Activated CD8-positive, alpha-beta memory T cell treated with anti-CD3 and anti-CD28 coated beads for 4 hours (primary cell): Measurements from ENCODE around the gene HAUS7.

Experiments used
- DNase-seq, 2 donors: peaks; one replicate each; pipeline ENCODE4 v3.0.0-alpha.2; 2020; ENCODE audit warnings: low read depth in 2 of 2

The HAUS7 gene

DNA sequence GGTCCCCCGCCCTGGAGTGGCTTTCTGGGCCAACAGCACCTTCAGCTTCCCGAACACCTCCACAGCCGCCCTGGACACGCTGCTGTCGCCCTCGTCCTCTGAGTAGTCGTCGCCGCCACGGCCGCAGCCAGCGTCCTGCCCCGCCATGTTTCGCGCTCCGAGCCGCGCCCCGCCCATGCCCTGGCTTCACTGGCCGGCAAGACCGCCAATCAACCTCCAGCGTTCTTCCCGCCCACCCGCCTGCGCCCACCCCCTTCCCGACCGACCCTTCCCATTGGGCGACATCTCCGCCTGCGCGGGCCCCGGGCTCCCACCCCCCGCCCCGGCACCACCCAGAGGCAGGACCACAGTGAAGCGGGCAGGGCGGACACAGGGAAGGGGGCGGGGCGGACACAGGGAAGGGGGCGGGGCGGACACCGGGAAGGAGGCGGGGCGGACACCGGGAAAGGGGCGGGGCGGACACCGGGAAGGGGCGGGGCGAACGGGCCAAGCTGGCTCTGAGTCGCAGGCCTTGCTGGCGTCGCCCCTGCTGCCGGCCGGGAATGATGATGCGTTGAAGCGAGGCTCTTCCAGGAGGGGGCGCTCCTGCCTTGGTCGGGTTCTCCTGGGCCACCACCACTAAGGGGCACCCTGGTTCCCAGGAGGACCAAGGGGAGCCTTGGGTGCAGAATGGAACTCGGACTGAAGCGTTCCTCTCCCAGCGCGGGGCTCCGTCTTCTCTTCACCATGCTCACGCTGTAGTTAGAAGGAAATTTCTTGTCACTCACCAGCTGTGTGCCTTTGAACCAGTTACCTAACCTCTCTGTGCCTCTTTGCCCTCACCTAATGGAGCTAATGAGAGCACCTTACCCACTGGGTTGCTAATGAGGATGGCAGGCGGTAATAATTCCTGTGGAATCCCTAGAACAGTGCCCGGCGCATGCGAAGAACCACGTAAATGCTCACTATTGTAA, at the start of gene HAUS7:
TSS of gene HAUS7 (minus strand) at position 166 of the 953 bp plus-strand sequence. CDS start at position 147, 19 bp downstream.
- peak; percentile 69 to 76 for DNase-seq

DNA sequence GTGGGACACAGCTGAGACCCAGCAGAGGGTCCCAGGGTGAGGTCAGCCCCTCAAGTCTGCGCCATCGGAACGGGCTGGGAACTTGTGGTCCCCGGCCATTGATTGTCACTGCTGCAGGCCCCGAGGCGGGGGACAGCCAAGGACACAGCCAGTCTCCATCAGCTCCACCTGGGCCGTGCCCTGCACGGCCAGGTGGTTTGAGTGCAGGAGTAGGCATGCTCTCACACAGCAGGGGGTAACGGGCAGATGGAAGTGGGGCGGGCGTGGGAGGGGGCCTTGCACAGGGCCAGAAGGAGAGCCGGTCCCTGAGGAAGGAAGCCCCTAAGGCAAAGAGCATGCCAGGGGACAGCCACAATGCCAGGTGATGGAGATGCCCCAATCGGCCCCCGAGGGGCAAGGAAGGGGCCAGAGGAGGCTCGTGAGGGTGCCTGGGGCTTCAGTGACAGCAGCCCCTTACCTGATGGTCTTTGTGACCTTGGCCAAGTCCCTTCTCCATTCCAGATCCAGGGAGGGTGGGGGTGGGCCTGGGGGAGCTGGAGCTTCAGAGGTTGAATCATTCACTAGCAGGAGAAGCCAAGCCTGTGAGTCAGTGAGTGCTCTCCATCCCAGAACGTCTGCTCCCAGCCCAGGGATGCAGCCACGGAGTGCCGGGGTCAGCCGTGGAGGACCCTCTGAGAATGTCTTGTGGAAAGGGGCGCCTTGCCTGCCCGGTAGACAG, 49.4 kb upstream of the HAUS7 start:
- DNase-seq: no peak

DNA sequence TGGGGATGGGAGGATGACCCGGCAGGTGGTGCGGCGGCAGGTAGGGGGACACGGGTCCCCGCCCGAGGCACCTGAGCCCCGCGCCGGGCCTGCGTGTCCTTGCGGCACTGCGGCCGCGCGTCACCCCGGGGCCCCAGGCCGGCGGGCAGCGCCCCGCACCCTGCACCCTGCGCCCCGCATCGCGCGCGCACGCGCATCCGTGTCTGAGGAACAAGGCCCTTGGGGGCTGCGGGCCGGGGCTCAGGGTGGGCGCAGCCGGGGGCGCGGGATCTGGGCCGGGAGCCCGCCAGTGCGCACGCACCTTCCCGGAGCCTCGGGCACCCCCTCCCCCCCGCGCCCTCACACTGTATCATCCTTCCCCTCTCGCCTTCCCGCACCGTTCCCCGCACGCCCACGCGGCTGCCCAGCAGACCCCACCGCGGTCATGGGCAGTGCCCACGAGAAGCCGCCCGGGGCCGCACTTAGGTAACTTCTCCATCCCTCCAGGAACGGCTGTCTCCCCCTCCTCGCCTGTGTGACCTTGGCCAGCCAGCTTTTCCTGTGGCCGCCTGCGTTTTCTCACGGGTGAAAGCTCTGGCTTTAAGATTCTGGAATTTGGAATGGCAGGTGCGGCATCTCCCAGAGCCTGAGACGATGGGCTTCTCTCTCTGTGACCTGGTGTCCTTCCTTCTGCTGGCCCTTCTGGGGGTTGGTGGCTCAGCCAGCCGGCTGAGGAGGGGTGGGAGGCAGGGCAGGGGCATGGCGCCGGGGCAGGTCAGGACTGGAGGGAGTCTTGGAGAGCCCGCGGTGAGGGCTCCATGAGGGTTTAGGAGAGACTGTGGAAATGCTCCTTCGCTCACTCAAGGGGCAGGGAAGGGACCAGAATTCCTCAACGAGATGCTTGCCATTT, 47.8 kb upstream of the HAUS7 start:
- no peak for DNase-seq

DNA sequence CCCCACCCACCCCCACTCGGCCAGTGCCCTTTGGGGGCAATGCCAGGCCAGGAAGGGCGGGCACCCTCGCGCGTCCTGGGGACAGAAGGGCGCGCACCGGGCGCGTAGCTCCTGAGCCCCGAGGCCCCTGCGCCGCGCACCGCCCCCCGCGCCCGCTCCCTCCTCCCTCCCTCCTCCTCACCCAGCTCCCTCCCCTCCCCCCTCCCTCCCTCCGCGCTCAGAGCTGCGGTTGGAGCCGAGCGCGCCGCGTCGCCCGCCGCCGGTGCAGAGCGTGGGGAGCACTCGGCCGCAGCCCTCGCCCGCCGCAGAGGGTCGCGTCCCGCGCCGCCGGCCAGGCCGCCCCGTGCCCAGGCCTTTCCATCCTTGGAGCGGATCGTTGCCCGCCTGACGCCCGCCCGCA, 47.0 kb upstream of the HAUS7 start, which contains the start of gene ATP2B3:
TSS of gene ATP2B3 (plus strand) at position 220 of the 400 bp plus-strand sequence. CDS start 18,606 bp downstream, outside the sequence.
- no peak for DNase-seq

DNA sequence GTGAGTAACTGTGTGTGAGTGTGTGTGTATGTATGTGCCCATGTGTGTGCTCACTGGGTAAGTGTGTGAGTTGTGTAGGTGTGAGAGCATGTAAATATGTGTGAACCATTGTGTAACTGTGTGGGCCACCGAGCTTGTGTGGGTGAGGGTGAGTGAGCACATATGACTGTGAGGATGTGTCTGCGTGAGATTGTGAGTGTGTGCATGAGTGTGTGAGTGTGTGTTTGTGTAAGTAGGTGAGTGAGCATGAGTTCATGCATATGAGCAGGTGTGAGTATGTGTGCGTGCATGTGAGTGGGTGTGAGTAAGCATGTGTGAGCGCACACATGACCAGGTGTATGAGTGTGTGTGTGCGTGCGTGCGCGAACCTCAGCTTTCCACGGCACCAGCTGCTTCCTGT, 45.7 kb upstream of the HAUS7 start:
- no peak for DNase-seq

DNA sequence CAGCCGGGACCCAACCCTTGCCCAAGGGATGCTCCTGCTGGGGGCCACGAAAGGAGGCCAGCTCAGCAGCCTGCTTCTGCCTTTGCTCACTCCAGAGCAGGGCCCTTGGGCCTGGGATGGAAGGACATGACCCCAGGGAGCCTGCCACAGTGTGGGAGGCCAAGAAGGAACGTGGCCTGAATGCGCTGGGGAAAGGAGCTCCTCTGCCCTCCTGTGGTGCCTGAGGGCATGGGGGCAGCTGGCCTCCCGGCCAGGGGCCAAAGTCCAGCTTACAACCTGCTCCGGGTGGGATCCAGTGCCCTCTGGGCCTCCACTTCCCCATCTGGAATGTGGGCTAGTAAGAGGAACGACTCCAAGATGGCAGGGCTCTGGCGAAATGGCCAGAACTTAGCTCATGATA, 45.1 kb upstream of the HAUS7 start:
- no peak for DNase-seq

DNA sequence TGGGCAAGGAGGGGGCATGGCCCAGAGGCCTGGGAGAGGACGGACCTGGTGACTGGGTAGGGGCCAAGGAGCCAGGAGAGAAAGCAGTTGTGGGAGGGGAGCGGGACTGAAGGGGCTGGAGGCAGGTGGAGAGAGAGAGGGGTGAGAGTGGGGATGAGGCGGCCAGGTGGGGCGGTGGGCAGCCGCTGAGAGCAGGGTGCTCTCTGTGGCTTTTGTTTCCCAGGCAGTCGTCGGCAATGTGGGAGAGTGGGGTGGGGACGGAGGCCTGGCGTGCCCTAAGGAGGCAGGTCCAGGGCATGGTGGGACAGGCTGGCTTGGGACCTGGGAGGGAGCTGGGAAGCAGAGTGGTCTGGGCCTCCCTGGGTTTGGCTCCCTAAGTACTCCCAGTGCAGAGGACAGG, 43.9 kb upstream of the HAUS7 start:
- DNase-seq: no peak

DNA sequence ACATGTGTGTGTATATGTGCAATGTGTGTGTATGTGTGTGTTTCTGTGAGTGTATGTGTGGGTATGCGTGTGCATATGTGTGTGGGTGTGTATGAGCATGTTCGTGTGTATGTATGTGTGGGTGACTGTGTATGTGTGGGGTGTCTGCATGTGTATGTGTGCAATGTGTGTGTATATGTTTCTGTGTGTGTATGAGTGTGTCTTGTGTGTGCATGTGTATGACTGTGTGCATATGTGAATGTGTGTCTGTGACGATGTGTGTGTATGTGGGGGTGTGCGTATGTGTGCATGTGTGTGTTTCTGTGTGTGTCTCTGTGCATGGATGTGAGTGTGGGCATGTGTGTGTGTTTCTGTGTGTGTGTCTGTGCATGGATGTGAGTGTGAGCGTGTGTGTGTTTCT, 42.9 kb upstream of the HAUS7 start:
- DNase-seq: no peak

DNA sequence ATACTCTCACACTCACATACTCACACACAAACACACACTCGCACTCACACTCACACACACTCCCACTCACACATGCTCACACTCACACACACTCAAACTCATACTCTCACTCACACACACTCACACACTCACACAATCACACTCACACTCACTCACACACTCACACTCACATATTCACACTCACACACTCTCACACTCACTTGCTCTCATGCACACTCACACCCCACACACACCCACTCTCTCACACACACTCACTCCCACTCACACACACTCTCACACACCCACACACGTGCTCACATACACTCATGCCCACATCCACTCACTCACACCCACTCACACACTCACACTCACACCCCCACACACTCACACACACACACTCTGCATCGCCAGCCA, 42.1 kb upstream of the HAUS7 start:
- no peak for DNase-seq

DNA sequence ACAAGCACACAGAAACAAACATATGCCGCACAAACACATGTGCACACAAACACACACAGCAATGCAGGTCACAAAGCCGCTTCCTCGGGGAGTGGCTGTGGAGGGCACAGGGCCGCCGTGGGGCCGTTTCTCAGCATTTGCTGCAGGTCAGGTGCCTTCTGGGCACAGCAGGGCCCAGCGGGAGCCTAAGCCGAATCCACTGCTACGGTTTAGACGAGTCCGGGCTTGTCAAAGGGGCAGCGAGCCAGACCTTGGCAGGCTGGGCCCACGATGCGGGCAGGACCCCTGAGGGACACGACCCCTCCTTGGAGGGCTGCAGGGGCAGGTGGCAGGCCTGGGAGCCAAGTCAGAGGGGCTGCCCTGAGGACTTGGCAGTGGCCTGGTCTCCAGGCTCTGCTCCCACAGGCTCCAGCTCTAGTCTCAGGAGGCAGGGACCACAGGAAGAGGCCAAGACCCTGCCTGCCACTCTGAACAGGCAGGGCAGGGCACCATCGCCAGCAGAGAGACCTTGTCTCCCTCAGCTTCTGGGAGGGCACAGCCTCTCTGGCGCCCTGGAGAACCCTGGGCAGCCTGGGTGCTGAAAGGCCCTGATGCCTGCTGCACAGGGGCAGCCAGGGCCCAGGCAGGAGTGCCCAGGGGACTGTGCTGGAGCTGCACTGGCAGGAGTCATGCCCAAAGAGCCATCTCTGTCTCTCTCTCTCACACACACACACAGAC, 41.6 kb upstream of the HAUS7 start:
- DNase-seq: no peak

DNA sequence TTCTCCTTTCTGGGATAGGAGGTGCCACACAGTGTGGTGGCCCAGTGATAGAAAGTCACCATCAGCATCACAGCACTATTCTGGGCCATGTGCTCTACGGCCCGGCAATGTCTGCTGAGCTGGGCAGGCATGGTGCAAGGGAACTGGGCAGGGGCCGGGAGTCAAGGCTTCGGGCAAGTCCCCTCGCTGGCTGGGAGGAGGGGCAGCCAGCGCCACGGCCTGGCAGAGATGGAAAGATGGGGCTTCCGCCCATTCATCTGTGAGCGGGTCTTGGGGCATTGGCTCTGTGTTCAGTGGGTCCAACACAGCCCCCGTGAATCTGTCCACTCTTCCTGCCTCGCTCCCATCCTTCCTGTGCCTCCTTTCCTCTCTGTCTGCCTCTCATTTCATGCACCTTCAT, 40.0 kb upstream of the HAUS7 start:
- DNase-seq: no peak

DNA sequence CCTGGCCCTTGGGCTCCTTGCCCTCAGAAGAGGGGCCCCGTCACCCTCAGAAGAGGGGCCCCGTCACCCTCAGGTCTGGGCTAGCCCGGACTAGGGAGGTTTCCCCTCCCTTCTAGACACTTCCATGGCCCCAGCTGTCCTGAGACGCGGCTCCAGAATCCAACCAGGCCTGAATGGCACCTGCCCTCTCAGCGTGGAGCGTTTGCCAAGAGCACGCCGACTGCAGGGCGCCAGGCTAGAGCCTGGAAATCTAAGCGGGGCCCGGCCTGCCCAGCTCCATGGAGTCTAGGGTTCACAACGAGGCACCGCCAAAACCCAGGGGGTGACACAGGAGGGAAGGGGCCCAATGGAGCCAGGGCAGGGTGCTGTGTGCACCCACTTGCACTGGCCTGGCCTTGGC, 39.2 kb upstream of the HAUS7 start:
- DNase-seq: no peak

DNA sequence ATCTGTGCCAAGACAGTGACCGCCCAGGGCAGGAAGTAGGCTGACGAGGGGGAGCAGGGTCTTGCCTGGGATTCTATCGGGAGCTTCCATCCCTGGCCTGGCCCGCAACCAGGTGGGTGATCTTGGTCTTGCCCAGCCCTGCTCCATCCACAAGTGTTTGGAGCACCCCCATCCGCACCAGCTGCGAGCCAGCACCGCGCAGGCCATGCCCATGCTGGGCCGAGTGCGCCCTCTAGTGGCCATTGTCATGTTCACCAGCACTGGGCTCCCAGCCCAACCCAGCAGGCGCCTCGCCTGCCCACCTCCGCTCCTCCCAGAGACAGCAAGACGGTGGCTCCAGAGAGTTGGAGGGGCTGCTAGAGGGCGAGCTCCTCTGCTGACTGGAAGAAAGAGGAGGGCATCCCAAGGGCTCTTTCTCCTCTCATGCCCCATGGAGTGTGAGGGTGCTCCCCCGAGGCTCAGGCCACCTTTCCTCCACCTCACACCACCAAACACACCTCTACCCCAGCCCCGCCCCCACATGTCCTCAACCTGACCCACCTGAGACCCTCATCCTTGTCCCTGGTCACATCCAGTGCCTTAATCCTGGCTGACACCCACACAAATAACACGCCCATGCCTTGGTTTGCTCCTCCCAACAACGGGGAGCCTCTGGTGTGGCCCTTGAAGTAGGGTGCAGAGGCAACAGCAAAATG, 37.3 kb upstream of the HAUS7 start:
- DNase-seq: peak; percentile 64 to 69

DNA sequence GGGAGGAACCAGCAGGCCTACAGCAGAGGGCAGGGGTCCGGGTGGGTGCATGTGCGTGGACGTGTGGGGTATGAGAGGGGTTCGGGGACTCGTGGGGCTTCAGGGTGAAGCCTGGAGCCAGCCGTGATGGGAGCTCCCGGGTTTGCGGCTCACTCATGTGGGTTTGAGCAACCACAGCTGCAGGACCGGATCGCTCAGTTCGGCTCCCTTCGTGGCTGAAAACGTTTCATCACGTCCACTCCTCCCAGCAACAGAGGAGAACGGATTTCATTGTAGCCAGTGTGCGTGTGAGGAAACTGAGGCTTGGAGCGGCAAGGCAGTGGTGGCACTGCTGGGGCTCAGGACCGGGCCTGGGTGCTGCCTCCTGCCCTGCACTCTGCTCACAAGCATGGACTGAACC, 35.0 kb upstream of the HAUS7 start:
- DNase-seq: no peak

DNA sequence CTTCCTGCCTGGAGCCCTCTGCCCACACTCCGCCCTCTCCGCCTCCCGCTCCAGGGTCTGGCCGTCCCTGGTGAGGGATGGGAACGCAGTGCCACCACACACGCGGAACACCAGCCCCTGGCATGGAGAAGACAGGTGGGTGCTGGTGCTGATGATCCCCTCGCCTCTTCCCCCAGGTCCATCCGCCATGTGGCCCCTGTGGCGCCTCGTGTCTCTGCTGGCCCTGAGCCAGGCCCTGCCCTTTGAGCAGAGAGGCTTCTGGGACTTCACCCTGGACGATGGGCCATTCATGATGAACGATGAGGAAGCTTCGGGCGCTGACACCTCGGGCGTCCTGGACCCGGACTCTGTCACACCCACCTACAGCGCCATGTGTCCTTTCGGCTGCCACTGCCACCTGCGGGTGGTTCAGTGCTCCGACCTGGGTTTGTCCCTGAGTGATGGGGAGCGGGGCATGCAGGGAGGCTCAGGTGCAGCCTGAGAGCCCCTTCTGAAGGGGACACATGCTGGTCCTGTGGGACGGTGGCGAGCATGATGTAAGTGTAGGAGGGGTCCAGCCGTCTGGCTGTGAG, 34.2 kb upstream of the HAUS7 start:
- no peak for DNase-seq

DNA sequence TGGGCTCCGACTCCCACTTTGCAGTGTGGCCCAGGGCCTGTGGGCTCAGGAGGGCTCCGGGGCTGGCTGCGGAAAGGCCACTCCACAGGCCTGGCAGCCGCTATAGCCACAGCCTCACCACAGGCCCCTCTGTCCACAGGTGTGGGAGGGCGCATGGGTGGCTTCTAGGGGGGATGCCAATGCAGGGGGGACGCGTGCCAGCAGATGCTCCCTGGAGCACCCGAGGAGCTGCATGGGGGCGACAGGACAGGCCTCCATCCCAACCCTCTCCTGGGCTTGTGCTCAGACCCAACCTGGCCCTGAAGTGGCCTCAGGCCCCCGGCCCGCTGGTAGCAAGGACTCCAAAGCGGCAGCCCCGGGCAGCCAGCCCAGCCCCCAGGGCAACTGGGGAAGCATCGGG, 32.4 kb upstream of the HAUS7 start:
- DNase-seq: no peak

DNA sequence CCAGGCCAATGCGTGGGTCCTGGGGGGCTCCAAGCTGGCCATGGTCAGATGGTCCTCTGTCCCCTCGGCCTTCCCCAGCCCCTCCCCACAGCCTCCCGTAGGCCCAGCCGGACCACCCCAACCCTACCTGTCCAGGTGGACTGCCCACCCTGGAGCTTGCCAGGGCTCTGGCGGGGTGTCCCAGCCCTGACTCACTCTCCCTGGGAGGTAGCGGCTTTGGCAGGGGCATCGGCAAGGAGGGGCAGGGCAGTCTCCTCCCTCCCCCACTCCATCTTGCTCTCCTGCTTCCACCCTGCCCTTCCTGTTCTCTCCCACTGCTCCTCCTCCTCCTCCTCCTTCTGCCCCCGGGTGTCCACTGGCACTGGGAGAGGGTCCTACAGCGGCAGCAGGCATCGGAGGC, 31.8 kb upstream of the HAUS7 start:
- no peak for DNase-seq

DNA sequence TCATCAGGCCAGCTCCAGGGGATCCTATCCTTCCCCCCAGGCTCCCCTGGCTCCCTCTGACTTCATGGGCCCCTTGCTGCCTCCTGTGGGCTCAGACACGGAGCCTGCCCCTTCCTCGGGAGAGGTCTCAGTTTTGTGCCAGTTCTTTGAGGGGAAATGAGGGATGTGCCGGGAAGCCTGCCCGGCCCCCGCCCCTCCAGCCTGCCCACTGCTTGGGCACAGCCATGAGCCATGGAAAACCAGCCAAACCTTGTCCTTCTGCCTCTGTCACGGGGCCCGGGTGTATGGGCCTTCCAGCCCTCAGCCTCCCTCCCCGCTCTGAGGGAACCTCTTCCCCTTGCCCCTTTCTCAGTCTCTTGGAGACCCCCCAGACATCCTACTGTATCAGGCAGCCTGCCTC, 31.2 kb upstream of the HAUS7 start:
- no peak for DNase-seq

DNA sequence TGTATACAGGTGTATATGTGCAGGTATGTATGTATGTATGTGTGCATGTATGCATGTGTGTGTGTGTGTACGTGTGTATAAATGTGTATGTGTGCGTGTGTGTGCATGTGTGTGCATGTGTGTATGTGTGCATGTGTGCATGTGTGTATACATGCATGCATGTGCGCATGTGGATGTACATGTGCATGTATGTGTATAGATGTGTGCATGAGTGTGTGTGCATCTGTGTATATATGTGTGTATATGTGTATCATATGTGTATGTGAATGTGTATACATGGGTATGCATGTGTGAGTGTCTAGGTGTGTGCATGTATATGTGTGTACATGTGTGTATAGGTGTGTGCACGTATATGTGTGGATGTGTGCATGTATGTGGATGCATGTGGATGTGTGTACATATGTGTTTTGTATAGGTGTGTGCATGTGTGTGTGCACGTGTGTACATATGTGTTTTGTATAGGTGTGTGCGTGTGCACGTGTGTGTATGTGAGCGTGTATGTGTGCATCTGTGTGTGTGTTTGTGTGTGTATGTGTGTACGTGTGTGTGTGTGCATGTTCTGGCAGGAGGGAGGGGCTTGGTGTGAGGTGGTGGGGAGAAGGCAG, 30.4 kb upstream of the HAUS7 start:
- no peak for DNase-seq

DNA sequence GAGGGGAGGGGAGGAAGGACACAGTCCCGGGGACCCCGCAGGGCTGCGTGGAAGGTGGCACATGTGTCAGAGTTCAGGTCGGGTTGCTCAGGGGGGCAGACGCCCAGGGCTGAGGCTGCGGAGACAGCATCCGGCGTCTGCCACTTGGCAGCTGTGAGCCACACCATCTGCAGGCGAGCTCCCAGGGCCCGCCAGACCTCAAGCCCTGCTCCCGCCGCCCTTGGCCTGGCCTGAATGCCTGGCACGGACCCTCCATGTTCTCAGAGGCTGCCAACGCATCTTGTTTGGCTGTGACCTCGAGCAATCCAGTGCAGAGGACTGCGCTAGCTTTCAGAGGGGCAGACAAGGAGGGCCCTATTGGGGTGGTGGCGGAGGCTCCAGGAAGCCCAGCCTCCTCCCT, 29.5 kb upstream of the HAUS7 start:
- DNase-seq: no peak
